Mononuclear cell (primary cell): ENCODE results near the gene ASB11. TPM values are rescaled to one million over a fixed set of nuclear protein-coding genes. Genes with fewer than 3 reads are reported as not detected.

Source experiments
- total RNA-seq: library from RNA; depleted of rRNA; stranded (reverse); fragments of >200 nt; gene quantifications from one replicate; pipeline ENCODE4 v1.2.3, GENCODE V29; 2012

ASB11 gene
- total RNA-seq, 1 donor = not detected

Other genes starting within 250 kb of the ASB11 start
- gene ASB9, start 45.6 kb downstream of the ASB11 start, total RNA-seq = 1.3 TPM
- 111 TPM for gene PIGA, start 19.9 kb upstream of the ASB11 start, total RNA-seq
- not detected for gene VEGFD, start 68.8 kb upstream of the ASB11 start, total RNA-seq
- not detected for gene PIR, start 177.7 kb upstream of the ASB11 start, total RNA-seq
- 0.10 TPM for gene BMX, start 185.2 kb upstream of the ASB11 start, total RNA-seq